ENCODE measurements around the gene KLHL12.
"Not testable (repeated sequence)": the region's sequence is repeated elsewhere in the genome, so short reads cannot be mapped to it uniquely, and the experiment has no call there.

The KLHL12 gene

DNA sequence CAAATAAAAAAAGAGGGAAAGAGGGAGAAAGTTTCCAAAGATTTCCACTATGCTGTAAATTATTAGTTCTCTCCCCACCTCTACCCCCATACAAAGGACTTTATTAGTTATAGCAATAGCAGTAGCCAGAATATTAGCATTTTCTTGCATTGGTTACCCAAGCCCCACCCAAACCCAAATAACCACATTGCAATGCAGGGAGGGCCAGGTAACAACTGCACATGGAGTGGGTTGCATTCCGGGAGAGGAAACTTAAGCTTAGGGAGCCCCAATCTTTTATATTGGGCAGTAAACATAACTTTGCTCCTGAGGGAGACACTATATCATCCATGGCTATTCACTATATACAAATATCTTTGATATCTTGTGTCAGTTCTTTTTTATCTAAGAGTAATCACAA, 25.1 kb upstream of the KLHL12 start:
- no peak overlapping the region for H3K4me3 ChIP-seq (ENCODE audit: low read depth, low read length)

DNA sequence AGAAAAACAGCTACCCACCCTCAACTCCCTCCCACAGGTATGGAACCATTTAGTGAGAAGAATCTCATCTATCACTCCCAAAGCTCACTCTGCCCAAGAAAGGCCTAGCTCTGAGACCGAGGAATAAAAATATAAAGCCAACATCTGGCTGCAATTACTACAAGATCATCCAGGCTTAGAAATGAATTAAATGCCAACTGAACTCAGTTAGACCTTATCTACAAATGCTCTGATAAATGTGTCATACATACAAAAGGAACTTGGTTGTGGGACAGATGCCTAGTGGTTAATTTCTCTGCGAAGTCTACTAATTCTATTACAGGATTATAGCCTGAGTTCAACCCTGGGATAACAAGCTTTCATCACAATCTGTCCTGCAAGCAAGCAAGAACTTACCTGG, 24.4 kb upstream of the KLHL12 start:
- H3K4me3 ChIP-seq (ENCODE audit: low read depth, low read length), result no peak overlapping the region

DNA sequence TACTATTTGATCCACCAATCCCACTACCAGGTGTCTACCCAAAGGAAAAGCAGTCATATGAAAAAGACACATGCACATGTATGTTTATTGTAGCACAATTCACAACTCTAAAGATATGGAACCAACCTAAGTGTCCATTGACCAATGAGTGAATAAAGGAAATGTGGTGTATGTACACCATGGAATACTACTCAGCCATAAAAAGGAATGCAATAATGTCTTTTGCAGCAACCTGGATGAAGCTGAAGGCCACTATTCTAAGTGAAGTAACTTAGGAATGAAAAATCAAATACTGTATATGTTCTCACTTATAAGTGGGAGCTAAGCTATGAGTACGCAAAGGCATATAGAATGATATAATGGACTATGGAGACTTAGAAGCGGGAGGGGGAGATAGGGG, 18.4 kb upstream of the KLHL12 start:
- no peak overlapping the region for H3K4me3 ChIP-seq (ENCODE audit: low read depth, low read length)

DNA sequence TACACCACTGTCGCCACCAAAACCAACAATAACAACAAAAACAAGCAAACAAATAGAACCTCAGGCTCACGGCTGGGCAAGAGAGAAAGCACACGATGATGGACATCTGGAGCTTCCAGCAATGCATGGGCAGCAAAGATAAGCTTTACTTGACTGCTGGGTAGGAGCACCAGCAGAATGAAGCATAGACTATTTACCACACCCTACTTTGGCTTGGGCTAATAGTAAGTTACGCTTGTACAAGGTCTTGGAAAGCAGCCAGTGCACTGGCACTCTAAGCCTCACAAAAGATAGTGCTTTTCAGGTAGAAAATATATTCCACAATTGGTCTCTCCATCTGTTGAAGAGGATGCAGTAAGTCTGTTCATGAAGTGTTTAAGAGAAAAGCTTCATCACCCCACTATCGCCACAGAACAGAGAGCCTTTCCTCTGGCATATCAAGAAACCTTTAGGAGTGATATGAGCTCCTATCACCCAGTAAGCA, 17.4 kb upstream of the KLHL12 start:
- H3K4me3 ChIP-seq (ENCODE audit: low read depth, low read length), result no peak overlapping the region

- H3K4me3 ChIP-seq (ENCODE audit: low read depth, low read length), result no peak overlapping the region
Measured at GRCh38 chr1:202942426-202942825, 15.4 kb upstream of the KLHL12 start.

DNA sequence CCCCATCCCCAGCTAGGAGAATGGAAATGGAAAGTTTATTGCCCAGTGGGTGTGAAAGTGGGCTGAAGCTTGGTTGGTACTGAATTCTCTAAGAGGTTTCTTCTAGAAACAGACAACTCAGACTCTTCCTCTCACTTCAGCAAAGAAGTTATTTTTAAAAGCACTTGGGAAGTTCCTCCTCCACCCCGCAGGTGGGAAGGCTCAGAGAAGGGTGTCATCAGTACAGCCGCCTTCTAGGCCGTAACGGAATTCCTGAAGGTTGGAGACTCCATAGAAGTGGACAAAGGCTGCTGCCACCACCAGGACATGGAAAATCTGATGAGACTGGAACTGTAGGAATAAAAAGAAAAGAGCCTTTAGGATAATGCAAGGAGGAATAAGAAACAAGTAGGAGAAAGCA, 14.3 kb upstream of the KLHL12 start:
- H3K4me3 ChIP-seq (ENCODE audit: low read depth, low read length), result no peak overlapping the region

- no peak overlapping the region for H3K4me3 ChIP-seq (ENCODE audit: low read depth, low read length)
Measured at GRCh38 chr1:202940561-202940960, 13.5 kb upstream of the KLHL12 start.

- H3K4me3 ChIP-seq (ENCODE audit: low read depth, low read length), result no peak overlapping the region
Measured at GRCh38 chr1:202938287-202938925, 11.4 kb upstream of the KLHL12 start.

DNA sequence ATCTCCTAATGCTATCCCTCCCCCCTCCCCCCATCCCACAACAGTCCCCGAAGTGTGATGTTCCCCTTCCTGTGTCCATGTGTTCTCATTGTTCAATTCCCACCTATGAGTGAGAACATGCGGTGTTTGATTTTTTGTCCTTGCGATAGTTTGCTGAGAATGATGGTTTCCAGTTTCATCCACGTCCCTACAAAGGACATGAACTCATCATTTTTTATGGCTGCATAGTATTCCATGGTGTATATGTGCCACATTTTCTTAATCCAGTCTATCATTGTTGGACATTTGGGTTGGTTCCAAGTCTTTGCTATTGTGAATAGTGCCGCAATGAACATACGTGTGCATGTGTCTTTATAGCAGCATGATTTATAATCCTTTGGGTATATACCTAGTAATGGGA, 9.4 kb upstream of the KLHL12 start:
- not testable (repeated sequence) for H3K4me3 ChIP-seq (ENCODE audit: low read depth, low read length)

- H3K4me3 ChIP-seq (ENCODE audit: low read depth, low read length), result no peak overlapping the region
Measured at GRCh38 chr1:202935844-202936243, 8.8 kb upstream of the KLHL12 start.

- no peak overlapping the region for H3K4me3 ChIP-seq (ENCODE audit: low read depth, low read length)
Measured at GRCh38 chr1:202934755-202935154, 7.7 kb upstream of the KLHL12 start.

- H3K4me3 ChIP-seq (ENCODE audit: low read depth, low read length), result no peak overlapping the region
Measured at GRCh38 chr1:202932476-202932875, 5.4 kb upstream of the KLHL12 start.

- no peak overlapping the region for H3K4me3 ChIP-seq (ENCODE audit: low read depth, low read length)
Measured at GRCh38 chr1:202923533-202923932, 3.5 kb downstream of the KLHL12 start.

DNA sequence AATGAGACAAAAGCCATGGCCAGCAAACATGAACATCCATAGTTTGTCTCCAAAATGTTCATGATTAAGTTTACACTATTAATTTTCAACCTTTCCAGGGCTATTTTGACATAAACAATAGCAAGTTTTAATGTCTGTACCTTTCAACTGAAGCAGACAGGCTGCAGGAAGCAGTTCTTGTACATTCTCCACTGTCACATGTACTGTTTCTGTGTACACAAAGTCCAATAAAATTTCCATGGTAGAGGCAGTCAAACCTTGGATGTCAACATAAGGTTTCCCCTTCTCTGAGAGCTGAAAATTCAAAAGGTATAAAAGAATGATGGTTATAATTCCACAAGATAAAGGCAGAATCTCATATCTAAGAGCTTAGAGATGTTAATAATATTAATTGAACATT, 7.4 kb downstream of the KLHL12 start:
- H3K4me3 ChIP-seq (ENCODE audit: low read depth, low read length), result no peak overlapping the region

- no peak overlapping the region for H3K4me3 ChIP-seq (ENCODE audit: low read depth, low read length)
Measured at GRCh38 chr1:202915146-202915545, 11.9 kb downstream of the KLHL12 start.

GRCh38 chr1:202912476-202912875, 14.6 kb downstream of the KLHL12 start:
- not testable (repeated sequence) for H3K4me3 ChIP-seq (ENCODE audit: low read depth, low read length)

DNA sequence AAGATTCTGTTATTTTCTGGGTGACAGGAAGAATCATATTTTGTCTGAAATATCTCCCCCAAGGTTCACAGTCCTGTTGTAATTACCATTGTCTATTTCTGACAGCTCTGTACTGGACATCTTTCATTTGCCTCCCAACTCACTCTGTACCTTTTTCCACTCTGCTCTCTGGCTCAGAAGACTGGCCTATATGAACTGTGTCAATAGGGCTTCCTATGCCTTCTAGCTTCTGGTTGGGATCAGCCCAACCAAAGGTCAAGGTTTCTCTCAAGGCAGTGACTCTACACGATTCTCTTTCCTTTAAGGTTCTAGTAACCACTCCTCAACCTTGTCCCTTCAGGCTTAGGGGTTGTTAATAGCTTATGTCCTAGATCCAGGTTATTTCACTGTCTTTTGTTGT, 17.5 kb downstream of the KLHL12 start:
- H3K4me3 ChIP-seq (ENCODE audit: low read depth, low read length), result no peak overlapping the region

DNA sequence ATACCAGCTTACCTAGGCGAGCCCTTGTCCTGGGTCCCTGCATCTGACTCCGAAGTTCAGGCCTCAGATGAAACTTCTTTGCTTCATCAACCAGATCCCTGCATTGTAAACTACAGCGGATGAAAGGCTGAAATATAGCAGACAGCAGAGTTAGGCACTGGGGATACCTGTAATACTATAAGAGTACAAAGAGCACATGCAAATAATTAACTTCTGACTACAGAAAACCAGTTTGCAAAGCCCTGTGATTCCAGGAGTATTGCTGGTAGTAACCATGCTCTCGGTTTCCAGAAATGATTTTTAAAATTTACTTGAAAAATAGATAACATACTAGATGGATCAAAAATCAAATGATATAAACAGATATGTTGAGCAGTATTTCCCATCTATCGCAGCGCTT, 18.0 kb downstream of the KLHL12 start:
- H3K4me3 ChIP-seq (ENCODE audit: low read depth, low read length), result no peak overlapping the region

- H3K4me3 ChIP-seq (ENCODE audit: low read depth, low read length), result no peak overlapping the region
Measured at GRCh38 chr1:202905331-202905730, 21.7 kb downstream of the KLHL12 start.

DNA sequence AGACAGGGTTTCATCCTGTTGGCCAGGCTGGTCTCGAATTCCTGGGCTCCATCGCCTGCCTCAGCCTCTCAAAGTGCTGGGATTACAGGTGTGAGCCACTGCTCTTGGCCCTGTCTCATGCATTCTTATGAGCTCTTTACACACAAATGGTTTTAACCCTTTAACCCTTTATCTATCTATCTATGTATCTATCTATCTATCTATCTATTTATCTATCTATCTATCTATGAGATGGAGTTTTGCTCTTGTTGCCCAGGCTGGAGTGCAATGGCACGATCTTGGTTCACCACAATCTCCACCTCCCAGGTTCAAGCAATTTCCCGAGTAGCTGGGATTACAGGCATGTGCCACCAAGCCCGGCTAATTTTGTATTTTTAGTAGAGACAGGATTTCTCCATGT, 23.2 kb downstream of the KLHL12 start:
- H3K4me3 ChIP-seq (ENCODE audit: low read depth, low read length), result not testable (repeated sequence)

DNA sequence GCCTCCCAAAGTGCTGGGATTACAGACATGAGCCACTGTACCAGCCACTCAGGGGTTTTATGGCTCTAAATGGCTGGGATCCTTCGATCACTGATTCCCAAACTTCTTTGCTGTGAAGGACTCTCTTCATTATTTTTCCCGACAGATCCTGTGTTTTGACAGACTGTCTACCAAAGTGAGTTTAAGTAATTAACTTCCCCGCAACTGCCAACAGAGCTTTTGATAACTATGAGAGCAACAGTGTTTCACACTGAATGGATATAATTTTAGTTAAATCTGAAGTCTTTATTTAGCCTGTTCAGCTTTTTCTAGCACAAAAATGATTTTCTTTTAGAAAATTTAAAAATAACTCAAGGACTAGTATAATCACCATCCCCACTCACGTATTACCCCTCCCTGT, 25.5 kb downstream of the KLHL12 start:
- H3K4me3 ChIP-seq (ENCODE audit: low read depth, low read length), result no peak overlapping the region

GRCh38 chr1:202892501-202892900, 34.5 kb downstream of the KLHL12 start:
- no peak overlapping the region for H3K4me3 ChIP-seq (ENCODE audit: low read depth, low read length)

DNA sequence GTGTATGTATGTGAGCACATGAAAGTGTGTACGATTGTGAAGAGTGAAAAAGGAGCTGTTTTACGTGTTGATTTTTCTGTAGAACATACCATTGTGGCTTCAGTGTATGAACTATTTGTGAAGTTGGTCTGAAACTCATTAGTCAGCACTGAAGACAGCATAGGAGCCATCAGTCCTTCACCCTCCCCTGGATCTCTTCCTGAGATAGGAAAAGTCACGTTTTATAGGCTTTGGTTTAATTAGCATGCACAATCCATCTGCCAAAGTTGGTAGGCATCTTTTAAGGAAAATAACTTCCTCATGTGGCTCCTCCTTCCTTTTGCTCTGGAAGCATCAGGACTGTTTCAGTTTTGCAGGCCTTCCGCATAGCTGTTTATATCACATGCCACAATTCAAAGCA, 36.6 kb downstream of the KLHL12 start:
- H3K4me3 ChIP-seq (ENCODE audit: low read depth, low read length), result no peak overlapping the region

All from iPS-11a (cell line).